ENCODE results near the gene MAP3K9.

DNA sequence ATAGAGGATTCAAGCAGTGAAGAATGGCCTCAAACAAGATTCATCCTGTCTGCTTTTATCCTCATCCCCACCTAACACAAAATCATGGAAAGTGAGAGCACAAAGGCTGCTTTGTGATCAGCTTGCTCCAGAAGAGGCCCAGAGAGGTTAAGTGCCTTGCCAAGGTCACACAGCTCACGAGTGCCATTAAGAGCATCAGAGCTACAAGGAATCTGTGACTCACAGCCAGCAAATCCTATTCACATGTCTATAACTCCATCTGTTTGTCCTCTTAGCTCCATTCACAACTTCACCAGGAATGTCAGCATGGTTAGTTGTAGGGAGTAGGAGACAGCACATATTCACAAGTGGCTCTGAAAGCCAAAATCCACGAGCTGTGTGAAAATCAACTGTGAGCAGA is 87.8 kb downstream of the MAP3K9 start:
- TF ChIP-seq, protein P1, sequence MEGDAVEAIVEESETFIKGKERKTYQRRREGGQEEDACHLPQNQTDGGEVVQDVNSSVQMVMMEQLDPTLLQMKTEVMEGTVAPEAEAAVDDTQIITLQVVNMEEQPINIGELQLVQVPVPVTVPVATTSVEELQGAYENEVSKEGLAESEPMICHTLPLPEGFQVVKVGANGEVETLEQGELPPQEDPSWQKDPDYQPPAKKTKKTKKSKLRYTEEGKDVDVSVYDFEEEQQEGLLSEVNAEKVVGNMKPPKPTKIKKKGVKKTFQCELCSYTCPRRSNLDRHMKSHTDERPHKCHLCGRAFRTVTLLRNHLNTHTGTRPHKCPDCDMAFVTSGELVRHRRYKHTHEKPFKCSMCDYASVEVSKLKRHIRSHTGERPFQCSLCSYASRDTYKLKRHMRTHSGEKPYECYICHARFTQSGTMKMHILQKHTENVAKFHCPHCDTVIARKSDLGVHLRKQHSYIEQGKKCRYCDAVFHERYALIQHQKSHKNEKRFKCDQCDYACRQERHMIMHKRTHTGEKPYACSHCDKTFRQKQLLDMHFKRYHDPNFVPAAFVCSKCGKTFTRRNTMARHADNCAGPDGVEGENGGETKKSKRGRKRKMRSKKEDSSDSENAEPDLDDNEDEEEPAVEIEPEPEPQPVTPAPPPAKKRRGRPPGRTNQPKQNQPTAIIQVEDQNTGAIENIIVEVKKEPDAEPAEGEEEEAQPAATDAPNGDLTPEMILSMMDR (IDR thresholded peaks at IDR 0.05; ENCODE audit: poor library complexity, severe bottlenecking): no peak
- TF ChIP-seq EZH2 (IDR thresholded peaks at IDR 0.05; ENCODE audit: borderline replicate concordance, insufficient read depth, low read length, poor library complexity, severe bottlenecking): no peak
- TF ChIP-seq POLR2AphosphoS5 (IDR thresholded peaks at IDR 0.05): no peak
- TF ChIP-seq SMC3 (conservative IDR thresholded peaks at IDR 0.05; ENCODE audit: poor library complexity): no peak

Measured in neural cell (in vitro differentiated cells).